ENCODE data around the gene SARS2. TPM values are rescaled to one million over a fixed set of nuclear protein-coding genes. Genes with fewer than 3 reads are reported as not detected.

The SARS2 gene
- total and polyA plus RNA-seq, 2 donors (not counting 1 experiment from before 2014, with no cell fraction given) = 7.2 to 10.4 TPM

DNA sequence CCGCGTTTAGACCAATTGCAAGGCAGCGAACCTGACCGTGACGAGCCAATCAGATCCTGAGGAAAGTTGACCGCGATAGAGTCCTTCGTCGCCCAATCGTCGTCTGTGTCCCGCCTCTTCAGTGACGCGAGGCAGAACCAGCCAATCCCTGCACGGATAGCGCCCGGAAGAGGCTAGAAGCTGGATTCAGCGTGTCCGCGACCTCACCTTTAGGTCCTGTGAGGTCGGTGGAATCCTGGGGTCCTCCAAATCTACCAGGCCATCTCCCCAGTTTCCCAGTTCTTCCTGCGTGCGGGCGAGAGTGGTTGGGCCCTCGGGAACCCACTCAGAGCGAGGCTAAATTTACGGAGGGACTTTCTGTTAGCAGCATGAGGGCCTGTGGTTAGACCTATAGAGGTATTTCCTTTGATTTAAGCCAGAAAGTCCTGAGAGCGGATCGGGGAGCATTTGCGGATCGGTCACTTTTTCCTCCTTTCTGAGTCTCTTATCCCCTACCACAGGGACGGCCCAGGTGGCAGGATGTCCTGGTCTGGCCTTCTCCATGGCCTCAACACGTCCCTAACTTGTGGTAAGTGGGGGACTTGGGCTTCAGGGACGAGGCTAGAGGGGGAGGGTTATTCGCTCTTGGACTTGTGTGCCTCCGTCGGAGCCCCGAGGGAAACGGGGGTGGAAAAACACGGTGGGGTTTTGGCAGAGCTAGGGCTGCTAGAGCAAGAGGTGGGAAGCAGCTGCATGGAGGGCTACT, 385 bp upstream of the SARS2 start, which contains the start of gene MRPS12:
MRPS12 (plus strand) TSS at position 169 of the 745 bp plus-strand sequence; CDS start at position 520, 351 bp downstream.
- H3K79me2 ChIP-seq (ENCODE audit: control insufficient read depth, insufficient read depth, low read length) = peaks cover 25% of the 10 kb centered on the region
- H2AFZ ChIP-seq (ENCODE audit: low read length) = peak within 1 kb of the TSS; percentile 93
- H3K4me3 ChIP-seq (replicated peaks in 1 of 4; ENCODE audit: control extremely low read depth in 1 of 4, insufficient read depth in 1 of 4, low read depth in 3 of 4, low read length in 4 of 4) = peak within 1 kb of the TSS; percentile 78 to 98 (median 98)
- H3K36me3 ChIP-seq (ENCODE audit: control insufficient read depth, insufficient read depth, low read length) = peaks cover 5% of the 10 kb centered on the region
- H4K20me1 ChIP-seq (ENCODE audit: control insufficient read depth, extremely low read depth, insufficient read depth, low read length) = no peaks in the 10 kb centered on the region
- H3K9ac ChIP-seq (ENCODE audit: insufficient read depth, low read length) = peak within 1 kb of the TSS; percentile 89
- H3K27ac ChIP-seq (ENCODE audit: insufficient read depth, low read length) = peak within 1 kb of the TSS; percentile 89
- peak within 1 kb of the TSS; percentile 94 for H3K4me2 ChIP-seq (ENCODE audit: extremely low read depth, insufficient read depth, low read length)
- H3K27me3 ChIP-seq (ENCODE audit: control insufficient read depth, insufficient read depth, low read length) = no peaks in the 10 kb centered on the region
- no peaks in the 10 kb centered on the region for H3K9me3 ChIP-seq (ENCODE audit: control insufficient read depth, insufficient read depth, low read depth, low read length)
- TF ChIP-seq, protein P1, sequence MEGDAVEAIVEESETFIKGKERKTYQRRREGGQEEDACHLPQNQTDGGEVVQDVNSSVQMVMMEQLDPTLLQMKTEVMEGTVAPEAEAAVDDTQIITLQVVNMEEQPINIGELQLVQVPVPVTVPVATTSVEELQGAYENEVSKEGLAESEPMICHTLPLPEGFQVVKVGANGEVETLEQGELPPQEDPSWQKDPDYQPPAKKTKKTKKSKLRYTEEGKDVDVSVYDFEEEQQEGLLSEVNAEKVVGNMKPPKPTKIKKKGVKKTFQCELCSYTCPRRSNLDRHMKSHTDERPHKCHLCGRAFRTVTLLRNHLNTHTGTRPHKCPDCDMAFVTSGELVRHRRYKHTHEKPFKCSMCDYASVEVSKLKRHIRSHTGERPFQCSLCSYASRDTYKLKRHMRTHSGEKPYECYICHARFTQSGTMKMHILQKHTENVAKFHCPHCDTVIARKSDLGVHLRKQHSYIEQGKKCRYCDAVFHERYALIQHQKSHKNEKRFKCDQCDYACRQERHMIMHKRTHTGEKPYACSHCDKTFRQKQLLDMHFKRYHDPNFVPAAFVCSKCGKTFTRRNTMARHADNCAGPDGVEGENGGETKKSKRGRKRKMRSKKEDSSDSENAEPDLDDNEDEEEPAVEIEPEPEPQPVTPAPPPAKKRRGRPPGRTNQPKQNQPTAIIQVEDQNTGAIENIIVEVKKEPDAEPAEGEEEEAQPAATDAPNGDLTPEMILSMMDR (conservative IDR thresholded peaks at IDR 0.05 in 1 of 2, IDR thresholded peaks at IDR 0.05 in 1 of 2; ENCODE audit: low read depth in 1 of 2, low read length in 2 of 2) = no peak
- no peak for TF ChIP-seq EZH2 (IDR thresholded peaks at IDR 0.05; ENCODE audit: low read length, missing control alignments)
- peaks cover 5% of the 10 kb centered on the region for H3K4me1 ChIP-seq (ENCODE audit: control insufficient read depth, extremely low read depth, insufficient read depth, low read length)
- peak; percentile 98 to 99 for DNase-seq (ENCODE audit: low read depth in 2 of 2)

DNA sequence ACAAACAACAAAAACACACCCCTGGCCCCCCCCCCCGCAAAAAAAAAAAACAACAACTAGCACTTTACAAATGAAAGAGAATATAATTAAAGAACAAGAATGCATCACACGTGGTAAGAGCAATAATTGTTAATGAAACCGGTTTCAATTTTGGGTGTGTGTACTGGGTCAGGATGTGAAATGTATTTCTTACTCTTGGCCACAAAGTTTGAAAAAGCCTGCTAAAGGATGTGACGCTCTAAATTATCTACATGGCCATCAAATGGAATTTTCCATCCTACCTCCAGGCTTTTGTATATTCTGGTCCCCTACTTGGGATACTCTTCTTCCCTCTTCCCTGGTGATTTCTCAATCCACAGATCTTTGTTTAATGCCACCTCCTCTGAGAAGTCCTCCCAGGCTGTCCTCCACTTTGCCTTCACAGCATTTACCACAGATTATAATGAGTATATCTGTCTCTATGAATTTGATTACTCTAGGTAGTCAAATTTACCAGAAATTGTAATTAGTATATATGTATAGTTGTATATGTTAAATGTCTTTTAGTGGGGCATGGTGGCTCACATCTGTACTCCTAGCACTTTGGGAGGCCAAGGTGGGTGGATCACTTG, 2.1 kb downstream of the SARS2 start:
- Histone ChIP-seq H3K9me3 (ENCODE audit: control insufficient read depth, insufficient read depth, low read depth, low read length) (no peaks in the 10 kb centered on the region), H3K9ac (ENCODE audit: insufficient read depth, low read length) (no peak overlapping the region), H3K36me3 (ENCODE audit: control insufficient read depth, insufficient read depth, low read length) (peaks cover 5% of the 10 kb centered on the region), H3K27ac (ENCODE audit: insufficient read depth, low read length) (no peak overlapping the region), H3K4me1 (ENCODE audit: control insufficient read depth, extremely low read depth, insufficient read depth, low read length) (peaks cover 5% of the 10 kb centered on the region), H4K20me1 (ENCODE audit: control insufficient read depth, extremely low read depth, insufficient read depth, low read length) (no peaks in the 10 kb centered on the region), H3K4me3 (replicated peaks in 1 of 4; ENCODE audit: control extremely low read depth in 1 of 4, insufficient read depth in 1 of 4, low read depth in 3 of 4, low read length in 4 of 4) (no peak overlapping the region), H3K4me2 (ENCODE audit: extremely low read depth, insufficient read depth, low read length) (no peak overlapping the region), H2AFZ (ENCODE audit: low read length) (no peak overlapping the region), H3K79me2 (ENCODE audit: control insufficient read depth, insufficient read depth, low read length) (peaks cover 25% of the 10 kb centered on the region), H3K27me3 (ENCODE audit: control insufficient read depth, insufficient read depth, low read length) (no peaks in the 10 kb centered on the region)
- no peak for DNase-seq (ENCODE audit: low read depth in 2 of 2)
- TF ChIP-seq, protein P1 (conservative IDR thresholded peaks at IDR 0.05 in 1 of 2, IDR thresholded peaks at IDR 0.05 in 1 of 2; ENCODE audit: low read depth in 1 of 2, low read length in 2 of 2) = no peak
- TF ChIP-seq EZH2 (IDR thresholded peaks at IDR 0.05; ENCODE audit: low read length, missing control alignments) = no peak

DNA sequence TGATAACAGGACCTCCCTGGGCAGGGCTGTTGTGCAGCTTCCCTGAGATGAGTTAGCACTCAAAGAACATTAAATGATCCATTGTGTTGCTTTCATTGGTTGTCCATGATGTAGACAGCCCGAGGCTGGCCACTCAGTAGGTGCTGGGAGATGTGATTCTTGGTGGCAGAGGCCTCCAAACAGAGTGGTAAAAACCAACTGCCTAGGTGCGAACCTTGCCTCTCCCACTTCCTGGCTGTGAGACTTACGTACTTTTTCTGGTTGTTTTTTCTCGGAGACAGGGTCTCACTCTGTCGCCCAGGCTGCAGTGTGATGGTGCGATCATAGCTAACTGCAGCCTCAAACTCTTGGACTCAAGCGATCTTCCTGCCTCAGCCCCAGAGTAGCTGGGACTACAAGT, 6.2 kb downstream of the SARS2 start:
- Histone ChIP-seq H3K79me2 (ENCODE audit: control insufficient read depth, insufficient read depth, low read length) (peaks cover 2% of the 10 kb centered on the region), H3K9me3 (ENCODE audit: control insufficient read depth, insufficient read depth, low read depth, low read length) (no peaks in the 10 kb centered on the region), H3K4me3 (replicated peaks in 1 of 4; ENCODE audit: control extremely low read depth in 1 of 4, insufficient read depth in 1 of 4, low read depth in 3 of 4, low read length in 4 of 4) (no peak overlapping the region), H3K36me3 (ENCODE audit: control insufficient read depth, insufficient read depth, low read length) (peaks cover 2% of the 10 kb centered on the region), H3K27me3 (ENCODE audit: control insufficient read depth, insufficient read depth, low read length) (no peaks in the 10 kb centered on the region), H3K4me2 (ENCODE audit: extremely low read depth, insufficient read depth, low read length) (no peak overlapping the region), H2AFZ (ENCODE audit: low read length) (no peak overlapping the region), H3K9ac (ENCODE audit: insufficient read depth, low read length) (no peak overlapping the region), H3K27ac (ENCODE audit: insufficient read depth, low read length) (no peak overlapping the region), H4K20me1 (ENCODE audit: control insufficient read depth, extremely low read depth, insufficient read depth, low read length) (no peaks in the 10 kb centered on the region), H3K4me1 (ENCODE audit: control insufficient read depth, extremely low read depth, insufficient read depth, low read length) (no peaks in the 10 kb centered on the region)
- no peak for TF ChIP-seq EZH2 (IDR thresholded peaks at IDR 0.05; ENCODE audit: low read length, missing control alignments)
- TF ChIP-seq, protein P1 (conservative IDR thresholded peaks at IDR 0.05 in 1 of 2, IDR thresholded peaks at IDR 0.05 in 1 of 2; ENCODE audit: low read depth in 1 of 2, low read length in 2 of 2) = no peak
- no peak for DNase-seq (ENCODE audit: low read depth in 2 of 2)
